HepG2 (cell line): ENCODE data around the gene ERRFI1. TPM values are rescaled to one million over a fixed set of nuclear protein-coding genes. Genes with fewer than 3 reads are reported as not detected.

Source experiments
- ATAC-seq: fragments of 200-7000 bp; cut with Tn5 transposase; 3 replicates; pipeline ENCODE4 v1.9.1; 2020; ENCODE audit warnings: mild to moderate bottlenecking, moderate library complexity
- BruUV-seq: library from RNA; stranded (reverse); fragments of 400-500 nt; replicated peaks from 2 replicates; lab custom pipeline; 2021; lab: Mats Ljungman, UMichigan
- CTCF ChIA-PET: fragments of 300-600 bp; formaldehyde crosslinking; extraction: SDS; loops from one replicate; lab custom pipeline; 2021; ENCODE audit warnings: low total read pairs, inconsistent platforms, low intra/inter-chr PET ratio; lab: Yijun Ruan, JAX
- POLR2A ChIA-PET: fragments of 350-600 bp; sonication (Branson Sonifier 250); formaldehyde crosslinking; loops from one replicate; lab custom pipeline; 2020; ENCODE audit warnings: antibody characterized with exemption, inconsistent platforms; lab: Yijun Ruan, JAX
- DNase-seq: peaks from one replicate; pipeline ENCODE4 v3.0.0-alpha.2; 2015; ENCODE audit warnings: low spot score
- FAIRE-seq: peaks from 3 replicates; lab custom pipeline; 2011; peaks lifted over from hg19 to GRCh38; lab: Jason Lieb, UNC
- H2AFZ ChIP-seq: one replicate; pipeline ENCODE4 v1.6.1; 2011; ENCODE audit warnings: low read length, inconsistent platforms
- H3K27ac ChIP-seq: fragments of 300-600 bp; 3 replicates; pipeline ENCODE4 v1.8.0; 2011; ENCODE audit warnings: mixed run types, mild to moderate bottlenecking, mixed read lengths, low read length, inconsistent platforms; ENCODE audit not compliant: insufficient read depth; ENCODE audit errors: extremely low read length
- H3K27me3 ChIP-seq, 2 experiments: fragments of 200-600 bp in 1 of 2; 2 replicates in 1 of 2; 3 replicates in 1 of 2; pipeline versions ENCODE4 v1.6.0 to v1.8.0; 2011; ENCODE audit warnings: low read length in 2 of 2, mild to moderate bottlenecking in 2 of 2, moderate library complexity in 2 of 2, inconsistent platforms in 1 of 2; ENCODE audit not compliant: insufficient read depth in 2 of 2, control insufficient read depth in 1 of 2
- H3K36me3 ChIP-seq, 2 experiments: fragments of 200-600 bp in 1 of 2; replicated peaks in 1 of 2; 2 replicates in 1 of 2; 3 replicates in 1 of 2; pipeline versions ENCODE4 v1.5.1 to v1.8.0; 2011; ENCODE audit warnings: low read length in 2 of 2, inconsistent platforms in 1 of 2; ENCODE audit not compliant: insufficient read depth in 2 of 2, control insufficient read depth in 1 of 2
- H3K4me1 ChIP-seq: 2 replicates; pipeline ENCODE4 v1.5.1; 2012; ENCODE audit warnings: low read length, inconsistent platforms; ENCODE audit not compliant: insufficient read depth
- H3K4me2 ChIP-seq: 2 replicates; pipeline ENCODE4 v1.6.0; 2011; ENCODE audit warnings: low read depth, low read length, inconsistent platforms
- H3K4me3 ChIP-seq, 3 experiments: fragments of 200-600 bp in 1 of 3; sonication (generic), shearing (Covaris generic) in 1 of 3; replicated peaks in 1 of 3; 2 replicates each; pipeline ENCODE4 v1.5.1; 2011 to 2016; ENCODE audit warnings: low read length in 3 of 3, inconsistent platforms in 2 of 3, low read depth in 2 of 3, mild to moderate bottlenecking in 2 of 3, control low read depth in 1 of 3, mixed read lengths in 1 of 3; ENCODE audit not compliant: insufficient read depth in 1 of 3
- H3K79me2 ChIP-seq: one replicate; pipeline ENCODE4 v1.6.1; 2011; ENCODE audit warnings: low read length, inconsistent platforms; ENCODE audit not compliant: insufficient read depth
- H3K9ac ChIP-seq: 2 replicates; pipeline ENCODE4 v1.6.0; 2011; ENCODE audit warnings: mild to moderate bottlenecking, low read depth, low read length, inconsistent platforms; ENCODE audit not compliant: insufficient read depth
- H3K9me3 ChIP-seq: 2 replicates; pipeline ENCODE4 v1.5.1; 2012; ENCODE audit warnings: mild to moderate bottlenecking, low read length
- H4K20me1 ChIP-seq: 2 replicates; pipeline ENCODE4 v1.6.0; 2011; ENCODE audit warnings: inconsistent platforms, mild to moderate bottlenecking, low read length, moderate library complexity; ENCODE audit not compliant: insufficient read depth
- ADNP ChIP-seq: sonication (generic); formaldehyde crosslinking; IDR thresholded peaks from 2 replicates; pipeline ENCODE4 v1.4.0; 2020; ENCODE audit warnings: missing genetic modification reagents
- CEBPG ChIP-seq: IDR thresholded peaks from 2 replicates; pipeline ENCODE4 v1.6.1; 2016
- HOXA5 ChIP-seq: sonication (generic); formaldehyde crosslinking; IDR thresholded peaks from 2 replicates; pipeline ENCODE4 v1.4.0; 2020; ENCODE audit warnings: missing genetic modification reagents
- MXD4 ChIP-seq: IDR thresholded peaks from 2 replicates; pipeline ENCODE4 v1.6.1; 2016; ENCODE audit warnings: mild to moderate bottlenecking, missing biosample characterization, missing genetic modification reagents
- NR2F6 ChIP-seq, 2 experiments: IDR thresholded peaks; 2 replicates each; pipeline ENCODE4 v1.6.1; 2016; ENCODE audit warnings: antibody characterized with exemption in 1 of 2, mild to moderate bottlenecking in 1 of 2
- POLR2G ChIP-seq: fragments of 200-400 bp; formaldehyde crosslinking; IDR thresholded peaks from 2 replicates; pipeline ENCODE4 v1.6.1; 2018; ENCODE audit warnings: mild to moderate bottlenecking, low read depth, low read length, moderate library complexity
- RBM22 ChIP-seq: fragments of 200-400 bp; formaldehyde crosslinking; optimal IDR thresholded peaks from 2 replicates; pipeline ENCODE3; 2017; ENCODE audit warnings: mild to moderate bottlenecking, low read length, moderate library complexity
- ZIK1 ChIP-seq: sonication (generic); formaldehyde crosslinking; IDR thresholded peaks from 2 replicates; pipeline ENCODE4 v1.5.0; 2020; ENCODE audit warnings: mild to moderate bottlenecking, low read depth, missing genetic modification reagents, borderline replicate concordance
- ZMYM3 ChIP-seq: sonication (generic); formaldehyde crosslinking; IDR thresholded peaks from 2 replicates; pipeline ENCODE4 v1.5.1; 2020; ENCODE audit warnings: mild to moderate bottlenecking, missing genetic modification reagents
- ZNF33A ChIP-seq: sonication (generic); formaldehyde crosslinking; IDR thresholded peaks from 2 replicates; pipeline ENCODE4 v1.5.1; 2020; ENCODE audit warnings: missing genetic modification reagents, mild to moderate bottlenecking, moderate library complexity, borderline replicate concordance
- ZNF431 ChIP-seq: sonication (generic); formaldehyde crosslinking; IDR thresholded peaks from 2 replicates; pipeline ENCODE4 v1.9.0; 2022; ENCODE audit warnings: missing genetic modification reagents, low read depth, mild to moderate bottlenecking, borderline replicate concordance
- ZNF619 ChIP-seq: sonication (generic); formaldehyde crosslinking; IDR thresholded peaks from 2 replicates; pipeline ENCODE4 v1.4.0; 2020; ENCODE audit warnings: mild to moderate bottlenecking, missing genetic modification reagents
- WGBS: methylation state at CpG from one replicate; pipeline ENCODE4 v1.1.6; 2017; ENCODE audit warnings: low lambda C conversion rate; 5-methylcytosine and 5-hydroxymethylcytosine counted together
- in situ Hi-C: cut with HindIII; loops from 2 replicates; pipeline ENCODE4 v1.10.0; 2017; ENCODE audit warnings: low pct_unique_long_range_greater_than_20kb; ENCODE audit not compliant: extremely low pct_ligation_motif_present
- intact Hi-C: fragments of 100-400 bp; cut with micrococcal nuclease; formaldehyde crosslinking; loops from one replicate; pipeline ENCODE4 v1.10.0; 2022; ENCODE audit not compliant: unreplicated experiment
- polyA plus RNA-seq, 8 experiments: library from polyadenylated mRNA; depleted of rRNA in 3 of 8; stranded (reverse) in 7 of 8; unstranded in 1 of 8; fragments of >200 nt; fragmentation: Illumina TruSeq in 4 of 8; extraction: Trizol in 4 of 8; gene quantifications; 2 replicates each; pipeline versions ENCODE4 v1.2.1 to v1.2.3, GENCODE V29; 2011 to 2016; ENCODE audit warnings: low read depth in 4 of 8, missing spikeins in 1 of 8, mixed read lengths in 1 of 8; ENCODE audit not compliant: insufficient read depth in 1 of 8
- total RNA-seq, 5 experiments: library from RNA; depleted of rRNA; stranded (reverse); fragments of >200 nt; fragmentation: Illumina TruSeq; extraction: Trizol; gene quantifications; 2 replicates each; pipeline ENCODE4 v1.2.3, GENCODE V29; 2016; ENCODE audit warnings: low read depth in 1 of 5
- TF ChIP-seq, protein P1 (sequence below): sonication (generic); formaldehyde crosslinking; IDR thresholded peaks from 2 replicates; pipeline ENCODE4 v1.5.1; 2020; ENCODE audit warnings: mild to moderate bottlenecking, missing genetic modification reagents

ERRFI1 gene
- total and polyA plus RNA-seq, 2 of the 13 experiments (the other 11 are each of a cell fraction or from before 2014, with no cell fraction given), result 84.4 to 753 TPM

GRCh38 chr1:8020032-8020431 is 6.1 kb downstream of the ERRFI1 start (continued):
- 0 out of 2 replicates have a peak, but pooled peaks have one; percentile 14 for TF ChIP-seq CEBPG (CRISPR knock-in tag)
- TF ChIP-seq ZNF431 (CRISPR knock-in tag), result no peak
- no peak for TF ChIP-seq ZNF619 (CRISPR knock-in tag)
- TF ChIP-seq ZNF33A (CRISPR knock-in tag), result no peak
- no peak for TF ChIP-seq MXD4 (CRISPR knock-in tag)
- no peak for TF ChIP-seq ZIK1 (CRISPR knock-in tag)
- no peak for TF ChIP-seq ZMYM3
- no peak for TF ChIP-seq NR2F6 (IDR thresholded peaks at IDR 0.05)
- no peak for TF ChIP-seq NR2F6 (CRISPR knock-in tag; IDR thresholded peaks at IDR 0.05)
- TF ChIP-seq, protein P1, sequence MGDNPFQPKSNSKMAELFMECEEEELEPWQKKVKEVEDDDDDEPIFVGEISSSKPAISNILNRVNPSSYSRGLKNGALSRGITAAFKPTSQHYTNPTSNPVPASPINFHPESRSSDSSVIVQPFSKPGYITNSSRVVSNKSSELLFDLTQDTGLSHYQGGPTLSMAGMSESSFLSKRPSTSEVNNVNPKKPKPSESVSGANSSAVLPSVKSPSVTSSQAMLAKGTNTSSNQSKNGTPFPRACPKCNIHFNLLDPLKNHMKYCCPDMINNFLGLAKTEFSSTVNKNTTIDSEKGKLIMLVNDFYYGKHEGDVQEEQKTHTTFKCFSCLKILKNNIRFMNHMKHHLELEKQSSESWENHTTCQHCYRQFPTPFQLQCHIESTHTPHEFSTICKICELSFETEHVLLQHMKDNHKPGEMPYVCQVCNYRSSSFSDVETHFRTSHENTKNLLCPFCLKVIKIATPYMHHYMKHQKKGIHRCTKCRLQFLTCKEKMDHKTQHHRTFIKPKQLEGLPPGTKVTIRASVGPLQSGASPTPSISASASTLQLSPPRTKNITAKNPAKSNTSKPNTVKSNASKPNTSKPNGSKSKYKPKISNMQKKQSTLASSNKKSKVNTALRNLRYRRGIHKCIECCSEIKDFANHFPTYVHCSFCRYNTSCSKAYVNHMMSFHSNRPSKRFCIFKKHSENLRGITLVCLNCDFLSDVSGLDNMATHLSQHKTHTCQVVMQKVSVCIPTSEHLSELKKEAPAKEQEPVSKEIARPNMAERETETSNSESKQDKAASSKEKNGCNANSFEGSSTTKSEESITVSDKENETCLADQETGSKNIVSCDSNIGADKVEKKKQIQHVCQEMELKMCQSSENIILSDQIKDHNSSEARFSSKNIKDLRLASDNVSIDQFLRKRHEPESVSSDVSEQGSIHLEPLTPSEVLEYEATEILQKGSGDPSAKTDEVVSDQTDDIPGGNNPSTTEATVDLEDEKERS (CRISPR knock-in tag), result no peak

DNA sequence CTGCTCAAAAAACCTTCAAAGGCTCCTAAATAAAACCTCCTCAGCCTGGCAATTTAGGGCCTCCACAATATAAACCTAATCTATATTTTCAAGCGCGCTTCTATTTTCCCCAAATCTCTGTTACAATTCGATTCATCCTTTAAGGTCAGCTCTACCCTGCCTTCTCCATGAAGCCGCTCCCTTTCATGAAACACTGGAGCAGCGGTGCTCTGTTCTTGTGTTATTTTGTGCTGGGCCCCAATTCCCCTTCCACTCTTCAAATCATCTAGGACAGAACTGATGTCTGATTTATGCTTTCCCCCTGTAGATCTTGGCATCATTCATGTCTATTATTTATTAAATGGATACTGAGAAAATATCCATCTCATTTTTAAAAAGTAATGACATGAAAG is 6.9 kb downstream of the ERRFI1 start:
- peak overlapping the region; percentile 88 to 100 (median 94); a peak in 5 of 6 replicates for H3K4me3 ChIP-seq
- H3K79me2 ChIP-seq, result peaks cover 99% of the 10 kb centered on the region
- intact Hi-C loops, result no loop called here
- 66% methylated on average over 5 of the region's 5 CpGs for WGBS
- H3K4me1 ChIP-seq, result peaks cover 69% of the 10 kb centered on the region
- POLR2A ChIA-PET, result interaction anchor here (0.8 to 6.9 kb wide), 14 partner anchors 8 to 296 kb away, joined by 3 to 99 read pairs (median 7); partner anchors contain the start of gene ERRFI1
- H3K27me3 ChIP-seq, result no peaks in the 10 kb centered on the region; a peak in 1 of 5 replicates
- CTCF ChIA-PET, result no interaction called here
- H3K9me3 ChIP-seq, result no peaks in the 10 kb centered on the region
- TF ChIP-seq POLR2G (peak; percentile 70), RBM22 (peak; percentile 79), ADNP (CRISPR knock-in tag) (no peak), HOXA5 (0 out of 2 replicates have a peak, but pooled peaks have one; percentile 18)
- TF ChIP-seq, all 625 proteins: peak for 3
- in situ Hi-C loops, result loop anchor here (10.0 kb wide), 1 partner anchor 296 kb away; the partner anchor contains the start of gene SLC45A1
- no peak for ATAC-seq
- BruUV-seq, result no TSS peak
- FAIRE-seq, result no peak
- Histone ChIP-seq H3K36me3 (peaks cover 10 to 60% of the 10 kb centered on the region in 2 experiments), H3K9ac (peak overlapping the region; percentile 53), H2AFZ (no peak overlapping the region), H3K27ac (peak overlapping the region; percentile 60), H4K20me1 (peaks cover 100% of the 10 kb centered on the region), H3K4me2 (peak overlapping the region; percentile 74)
- DNase-seq, result no peak
